ENCODE measurements around the gene FGFR3. TPM values are rescaled to one million over a fixed set of nuclear protein-coding genes. Genes with fewer than 3 reads are reported as not detected.

FGFR3 gene
- total and polyA plus RNA-seq, 9 of the 15 experiments (the other 6 are each of a cell fraction or from before 2014, with no cell fraction given) = 1.2 to 60.4 (median 12.7) TPM

DNA sequence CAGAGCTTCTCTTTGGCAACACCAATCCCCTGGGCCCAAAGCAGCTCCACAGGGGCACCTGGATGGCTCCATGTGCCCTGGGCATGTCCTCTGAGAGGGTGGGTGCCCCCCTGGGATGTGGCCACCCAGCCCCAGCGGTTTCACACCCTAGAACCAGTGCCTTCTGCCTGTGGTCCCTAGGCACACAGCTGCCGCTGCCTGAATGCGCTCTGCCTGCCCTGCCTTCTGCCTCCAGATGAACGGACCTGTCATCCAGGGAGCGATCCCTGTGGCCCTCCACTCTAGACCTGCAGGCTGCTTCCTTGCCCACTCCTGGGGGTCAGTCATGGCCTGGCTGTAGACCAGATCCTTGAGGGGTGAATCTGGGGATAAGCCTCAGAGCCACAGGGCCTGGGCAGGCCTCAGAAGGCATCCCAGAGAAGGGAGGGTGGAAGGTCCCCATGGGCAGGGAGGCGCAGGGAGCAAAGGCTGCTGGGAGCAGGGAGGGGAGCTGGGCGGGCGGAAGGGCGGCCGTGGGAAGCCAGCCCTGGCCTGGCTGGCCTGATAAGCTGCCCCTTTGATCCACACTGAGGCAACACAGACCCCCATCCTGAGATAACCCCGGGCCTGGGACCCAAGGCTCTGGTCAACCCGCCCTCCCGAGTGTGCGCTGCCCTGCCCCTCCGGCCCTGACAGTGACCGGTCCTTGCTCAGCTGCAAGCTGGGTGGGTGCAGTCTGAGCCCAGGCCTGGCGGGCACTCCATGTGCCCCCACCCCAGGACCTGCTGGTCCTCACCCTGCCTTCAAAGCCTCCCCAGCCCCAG, 8.1 kb upstream of the FGFR3 start (continued):
- TF ChIP-seq ZBTB1 (CRISPR knock-in tag; IDR thresholded peaks at IDR 0.05; ENCODE audit: borderline replicate concordance, low read depth) (no peak), ZNF165 (CRISPR knock-in tag; IDR thresholded peaks at IDR 0.05; ENCODE audit: borderline replicate concordance) (no peak), ZNF707 (CRISPR knock-in tag; conservative IDR thresholded peaks at IDR 0.05) (no peak), MAFK (IDR thresholded peaks at IDR 0.05; ENCODE audit: low read length) (no peak), JUNB (CRISPR knock-in tag; conservative IDR thresholded peaks at IDR 0.05) (no peak), POLR3G (IDR thresholded peaks at IDR 0.05; ENCODE audit: extremely low read depth, insufficient read length, insufficient replicate concordance) (no peak), SRSF9 (IDR thresholded peaks at IDR 0.05; ENCODE audit: borderline replicate concordance, low read depth, low read length) (no peak), TRIM28 (IDR thresholded peaks at IDR 0.05) (0 out of 2 replicates have a peak, but pooled peaks have one; percentile 14)
- TF ChIP-seq, protein P1, sequence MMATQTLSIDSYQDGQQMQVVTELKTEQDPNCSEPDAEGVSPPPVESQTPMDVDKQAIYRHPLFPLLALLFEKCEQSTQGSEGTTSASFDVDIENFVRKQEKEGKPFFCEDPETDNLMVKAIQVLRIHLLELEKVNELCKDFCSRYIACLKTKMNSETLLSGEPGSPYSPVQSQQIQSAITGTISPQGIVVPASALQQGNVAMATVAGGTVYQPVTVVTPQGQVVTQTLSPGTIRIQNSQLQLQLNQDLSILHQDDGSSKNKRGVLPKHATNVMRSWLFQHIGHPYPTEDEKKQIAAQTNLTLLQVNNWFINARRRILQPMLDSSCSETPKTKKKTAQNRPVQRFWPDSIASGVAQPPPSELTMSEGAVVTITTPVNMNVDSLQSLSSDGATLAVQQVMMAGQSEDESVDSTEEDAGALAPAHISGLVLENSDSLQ (IDR thresholded peaks at IDR 0.05) = peak; percentile 30; the same call in 1 of the 2 replicates
- TF ChIP-seq, protein P2, sequence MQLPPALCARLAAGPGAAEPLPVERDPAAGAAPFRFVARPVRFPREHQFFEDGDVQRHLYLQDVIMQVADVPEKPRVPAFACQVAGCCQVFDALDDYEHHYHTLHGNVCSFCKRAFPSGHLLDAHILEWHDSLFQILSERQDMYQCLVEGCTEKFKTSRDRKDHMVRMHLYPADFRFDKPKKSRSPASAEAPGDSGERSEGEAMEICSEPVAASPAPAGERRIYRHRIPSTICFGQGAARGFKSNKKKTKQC (CRISPR knock-in tag; IDR thresholded peaks at IDR 0.05) = no peak; the same call in none of the 2 replicates
- TF ChIP-seq, protein P3, sequence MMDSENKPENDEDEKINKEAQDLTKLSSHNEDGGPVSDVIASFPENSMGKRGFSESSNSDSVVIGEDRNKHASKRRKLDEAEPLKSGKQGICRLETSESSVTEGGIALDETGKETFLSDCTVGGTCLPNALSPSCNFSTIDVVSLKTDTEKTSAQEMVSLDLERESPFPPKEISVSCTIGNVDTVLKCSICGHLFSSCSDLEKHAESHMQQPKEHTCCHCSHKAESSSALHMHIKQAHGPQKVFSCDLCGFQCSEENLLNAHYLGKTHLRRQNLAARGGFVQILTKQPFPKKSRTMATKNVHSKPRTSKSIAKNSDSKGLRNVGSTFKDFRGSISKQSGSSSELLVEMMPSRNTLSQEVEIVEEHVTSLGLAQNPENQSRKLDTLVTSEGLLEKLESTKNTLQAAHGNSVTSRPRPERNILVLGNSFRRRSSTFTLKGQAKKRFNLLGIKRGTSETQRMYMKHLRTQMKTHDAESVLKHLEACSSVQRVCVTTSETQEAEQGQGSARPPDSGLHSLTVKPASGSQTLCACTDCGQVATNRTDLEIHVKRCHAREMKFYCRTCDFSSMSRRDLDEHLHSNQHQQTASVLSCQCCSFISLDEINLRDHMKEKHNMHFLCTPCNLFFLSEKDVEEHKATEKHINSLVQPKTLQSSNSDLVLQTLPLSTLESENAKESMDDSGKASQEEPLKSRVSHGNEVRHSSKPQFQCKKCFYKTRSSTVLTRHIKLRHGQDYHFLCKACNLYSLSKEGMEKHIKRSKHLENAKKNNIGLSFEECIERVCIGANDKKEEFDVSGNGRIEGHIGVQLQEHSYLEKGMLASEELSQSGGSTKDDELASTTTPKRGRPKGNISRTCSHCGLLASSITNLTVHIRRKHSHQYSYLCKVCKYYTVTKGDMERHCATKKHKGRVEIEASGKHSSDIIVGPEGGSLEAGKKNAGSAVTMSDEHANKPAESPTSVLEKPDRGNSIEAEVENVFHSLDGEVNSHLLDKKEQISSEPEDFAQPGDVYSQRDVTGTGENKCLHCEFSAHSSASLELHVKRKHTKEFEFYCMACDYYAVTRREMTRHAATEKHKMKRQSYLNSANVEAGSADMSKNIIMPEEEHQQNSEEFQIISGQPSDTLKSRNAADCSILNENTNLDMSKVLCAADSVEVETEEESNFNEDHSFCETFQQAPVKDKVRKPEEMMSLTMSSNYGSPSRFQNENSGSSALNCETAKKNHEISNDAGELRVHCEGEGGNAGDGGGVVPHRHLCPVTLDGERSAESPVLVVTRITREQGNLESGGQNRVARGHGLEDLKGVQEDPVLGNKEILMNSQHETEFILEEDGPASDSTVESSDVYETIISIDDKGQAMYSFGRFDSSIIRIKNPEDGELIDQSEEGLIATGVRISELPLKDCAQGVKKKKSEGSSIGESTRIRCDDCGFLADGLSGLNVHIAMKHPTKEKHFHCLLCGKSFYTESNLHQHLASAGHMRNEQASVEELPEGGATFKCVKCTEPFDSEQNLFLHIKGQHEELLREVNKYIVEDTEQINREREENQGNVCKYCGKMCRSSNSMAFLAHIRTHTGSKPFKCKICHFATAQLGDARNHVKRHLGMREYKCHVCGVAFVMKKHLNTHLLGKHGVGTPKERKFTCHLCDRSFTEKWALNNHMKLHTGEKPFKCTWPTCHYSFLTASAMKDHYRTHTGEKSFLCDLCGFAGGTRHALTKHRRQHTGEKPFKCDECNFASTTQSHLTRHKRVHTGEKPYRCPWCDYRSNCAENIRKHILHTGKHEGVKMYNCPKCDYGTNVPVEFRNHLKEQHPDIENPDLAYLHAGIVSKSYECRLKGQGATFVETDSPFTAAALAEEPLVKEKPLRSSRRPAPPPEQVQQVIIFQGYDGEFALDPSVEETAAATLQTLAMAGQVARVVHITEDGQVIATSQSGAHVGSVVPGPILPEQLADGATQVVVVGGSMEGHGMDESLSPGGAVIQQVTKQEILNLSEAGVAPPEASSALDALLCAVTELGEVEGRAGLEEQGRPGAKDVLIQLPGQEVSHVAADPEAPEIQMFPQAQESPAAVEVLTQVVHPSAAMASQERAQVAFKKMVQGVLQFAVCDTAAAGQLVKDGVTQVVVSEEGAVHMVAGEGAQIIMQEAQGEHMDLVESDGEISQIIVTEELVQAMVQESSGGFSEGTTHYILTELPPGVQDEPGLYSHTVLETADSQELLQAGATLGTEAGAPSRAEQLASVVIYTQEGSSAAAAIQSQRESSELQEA (IDR thresholded peaks at IDR 0.05; ENCODE audit: low read depth) = no peak
- TF ChIP-seq, protein P4, sequence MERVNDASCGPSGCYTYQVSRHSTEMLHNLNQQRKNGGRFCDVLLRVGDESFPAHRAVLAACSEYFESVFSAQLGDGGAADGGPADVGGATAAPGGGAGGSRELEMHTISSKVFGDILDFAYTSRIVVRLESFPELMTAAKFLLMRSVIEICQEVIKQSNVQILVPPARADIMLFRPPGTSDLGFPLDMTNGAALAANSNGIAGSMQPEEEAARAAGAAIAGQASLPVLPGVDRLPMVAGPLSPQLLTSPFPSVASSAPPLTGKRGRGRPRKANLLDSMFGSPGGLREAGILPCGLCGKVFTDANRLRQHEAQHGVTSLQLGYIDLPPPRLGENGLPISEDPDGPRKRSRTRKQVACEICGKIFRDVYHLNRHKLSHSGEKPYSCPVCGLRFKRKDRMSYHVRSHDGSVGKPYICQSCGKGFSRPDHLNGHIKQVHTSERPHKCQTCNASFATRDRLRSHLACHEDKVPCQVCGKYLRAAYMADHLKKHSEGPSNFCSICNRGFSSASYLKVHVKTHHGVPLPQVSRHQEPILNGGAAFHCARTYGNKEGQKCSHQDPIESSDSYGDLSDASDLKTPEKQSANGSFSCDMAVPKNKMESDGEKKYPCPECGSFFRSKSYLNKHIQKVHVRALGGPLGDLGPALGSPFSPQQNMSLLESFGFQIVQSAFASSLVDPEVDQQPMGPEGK (CRISPR knock-in tag; IDR thresholded peaks at IDR 0.05; ENCODE audit: borderline replicate concordance) = no peak
